Measurements from ENCODE around the gene IFNL4. TPM values are rescaled to one million over a fixed set of nuclear protein-coding genes. Genes with fewer than 3 reads are reported as not detected.

IFNL4 gene
- total and polyA plus RNA-seq, 2 donors (not counting 3 experiments of a cell fraction or from before 2014, with no cell fraction given), result not detected

- POLR2A ChIA-PET, result no interaction called here
Measured at GRCh38 chr19:39277598-39277997, 28.9 kb upstream of the IFNL4 start.

More at GRCh38 chr19:39277598-39277997, 28.9 kb upstream of the IFNL4 start:
- no peak for DNase-seq (ENCODE audit: low read depth, low spot score)
- TF ChIP-seq JUN (IDR thresholded peaks at IDR 0.05; ENCODE audit: borderline replicate concordance, insufficient read depth, insufficient read length, low read depth) (no peak), POLR2A (IDR thresholded peaks at IDR 0.05; ENCODE audit: low read depth, low read length) (no peak), MYC (IDR thresholded peaks at IDR 0.05; ENCODE audit: low read depth, low read length) (no peak), EZH2 (IDR thresholded peaks at IDR 0.05; ENCODE audit: borderline replicate concordance, low read depth, low read length, severe bottlenecking) (no peak), FOS (IDR thresholded peaks at IDR 0.05; ENCODE audit: borderline replicate concordance, insufficient read depth, low read length) (no peak), MAX (IDR thresholded peaks at IDR 0.05; ENCODE audit: insufficient read depth, insufficient read length) (no peak), GATA2 (IDR thresholded peaks at IDR 0.05; ENCODE audit: insufficient read depth, insufficient read length, low read depth, low read length) (no peak), POLR2AphosphoS5 (IDR thresholded peaks at IDR 0.05; ENCODE audit: insufficient read depth, low read depth, low read length) (no peak), CTCF (IDR thresholded peaks at IDR 0.05; ENCODE audit: extremely low read depth in 1 of 2, insufficient read depth in 1 of 2, low read depth in 1 of 2, low read length in 2 of 2) (no peak)
- H3K4me1 ChIP-seq (ENCODE audit: control insufficient read depth, extremely low read depth, insufficient read depth, low read length), result no peaks in the 10 kb centered on the region
- no peak overlapping the region for H3K4me2 ChIP-seq (ENCODE audit: insufficient read depth, low read length)
- dilution Hi-C loops (cut with MboI; ENCODE audit: extremely low pct_ligation_motif_present, low sequenced_read_pairs) (no loop called here), intact Hi-C loops (cut with micrococcal nuclease) (no loop called here)
- no TSS peak for BruUV-seq (replicated peaks)
- H3K9me3 ChIP-seq (replicated peaks; ENCODE audit: control insufficient read depth, insufficient read depth, low read length), result no peaks in the 10 kb centered on the region
- FAIRE-seq, result no peak
- H3K9ac ChIP-seq (replicated peaks; ENCODE audit: extremely low read depth, insufficient read depth, low read length), result no peak overlapping the region
- no peak overlapping the region for H3K4me3 ChIP-seq (replicated peaks in 1 of 3; ENCODE audit: insufficient read depth in 1 of 3, low read depth in 1 of 3, low read length in 3 of 3)
- H4K20me1 ChIP-seq (replicated peaks; ENCODE audit: control insufficient read depth, extremely low read depth, insufficient read depth, low read length), result no peaks in the 10 kb centered on the region
- peaks cover 2% of the 10 kb centered on the region in 2 experiments for H3K27me3 ChIP-seq (ENCODE audit: control insufficient read depth in 2 of 2, insufficient read depth in 2 of 2, low read length in 2 of 2)
- no peaks in the 10 kb centered on the region for H3K9me1 ChIP-seq (replicated peaks; ENCODE audit: control insufficient read depth, extremely low read depth, insufficient read depth, low read length)
- CTCF ChIA-PET, result no interaction called here
- no peak overlapping the region for H3K27ac ChIP-seq (ENCODE audit: insufficient read depth, low read depth, low read length)
- no peaks in the 10 kb centered on the region for H3K79me2 ChIP-seq (ENCODE audit: control insufficient read depth, insufficient read depth, low read length)
- H2AFZ ChIP-seq (ENCODE audit: low read depth, low read length), result no peak overlapping the region
- H3K36me3 ChIP-seq (ENCODE audit: control insufficient read depth in 2 of 2, extremely low read depth in 1 of 2, insufficient read depth in 2 of 2, low read length in 2 of 2), result no peaks in the 10 kb centered on the region

Measured in endothelial cell of umbilical vein (primary cell).